HL-60/S4 treated with phorbol 12-myristate 13-acetate at 8.2 ng/mL for 4 days and 3 days (cell line): Measurements from ENCODE around the gene KIZ.

ENCODE experiments used
- in situ Hi-C: fragments of 300-500 bp; cut with MboI; formaldehyde crosslinking; loops from 2 replicates; pipeline ENCODE4 v1.15.0; 2022; ENCODE audit warnings: low sequenced_read_pairs

KIZ gene

DNA sequence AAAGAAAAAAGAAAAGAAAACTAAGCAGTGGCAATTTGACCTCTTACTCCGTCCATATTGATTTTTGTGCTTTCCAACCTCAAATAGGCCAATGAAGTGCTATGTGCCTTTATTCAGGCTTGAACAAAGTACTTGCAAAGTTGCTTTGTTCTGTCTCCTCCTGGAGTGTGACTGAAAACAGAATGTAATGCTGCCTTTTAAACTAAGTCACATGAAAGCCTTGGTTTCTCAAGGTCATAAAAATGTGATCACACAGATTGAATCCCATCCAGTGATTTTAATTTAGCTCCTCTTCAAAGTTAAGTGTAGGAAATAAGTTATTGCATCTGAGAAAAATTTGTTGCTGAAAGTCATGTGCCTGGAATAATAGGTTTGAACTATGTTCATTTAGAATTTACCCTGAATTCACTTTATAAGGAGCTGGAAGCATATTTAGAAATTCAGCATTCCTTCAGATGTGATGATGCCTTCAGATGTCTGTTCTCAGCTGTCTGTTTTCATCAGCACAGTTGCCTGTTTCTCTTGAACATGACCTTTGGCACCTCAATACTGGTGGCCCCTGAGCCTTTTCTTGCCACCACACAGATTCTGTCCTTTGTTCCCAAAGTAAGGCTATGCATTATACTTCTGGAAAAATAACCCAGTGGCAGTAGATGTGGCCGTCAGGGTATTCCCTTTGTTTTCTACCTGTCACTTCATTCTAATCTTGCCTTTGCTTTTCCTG is 48.8 kb downstream of the KIZ start:
- in situ Hi-C loops: no loop called here

- in situ Hi-C loops: no loop called here
These were observed 49.6 kb downstream of the KIZ start for GRCh38 chr20:21175433-21175832.

DNA sequence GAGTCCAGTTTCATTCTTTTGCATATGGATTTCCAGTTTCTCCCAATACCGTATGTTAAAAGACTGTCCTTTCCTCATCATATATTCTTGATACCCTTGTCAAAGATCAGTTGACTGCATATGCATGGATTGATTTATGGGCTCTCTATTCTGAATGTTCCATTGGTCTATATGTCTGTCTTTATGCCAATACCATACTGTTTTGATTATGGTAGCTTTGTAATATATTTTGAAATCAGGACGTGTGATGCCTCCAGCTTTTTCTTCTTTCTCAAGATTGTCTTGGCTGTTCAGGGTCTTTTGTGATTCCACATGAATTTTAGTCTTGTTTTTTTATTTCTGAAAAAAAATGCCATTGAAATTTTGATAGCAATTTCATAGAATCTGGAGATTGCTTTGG is 51.9 kb downstream of the KIZ start:
- in situ Hi-C loops: no loop called here

DNA sequence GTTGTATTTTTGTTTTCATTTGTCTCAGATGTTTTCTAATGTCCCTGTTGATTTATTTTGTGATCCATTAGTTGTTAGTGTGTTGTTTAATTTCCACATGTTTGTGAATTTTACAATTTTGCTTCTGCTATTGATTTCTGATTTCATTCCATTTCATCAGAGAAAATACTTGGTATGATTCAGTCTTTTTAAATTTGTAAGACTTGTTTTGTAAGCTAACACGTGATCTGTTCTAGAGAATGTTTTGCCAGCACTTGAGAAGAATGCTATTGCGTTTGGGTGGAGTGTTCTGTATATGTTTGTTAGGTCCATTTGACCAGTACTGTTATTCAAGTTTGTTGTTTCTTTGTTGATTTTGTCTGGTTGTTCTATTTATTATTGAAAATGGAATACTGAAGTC is 53.9 kb downstream of the KIZ start:
- in situ Hi-C loops: no loop called here

DNA sequence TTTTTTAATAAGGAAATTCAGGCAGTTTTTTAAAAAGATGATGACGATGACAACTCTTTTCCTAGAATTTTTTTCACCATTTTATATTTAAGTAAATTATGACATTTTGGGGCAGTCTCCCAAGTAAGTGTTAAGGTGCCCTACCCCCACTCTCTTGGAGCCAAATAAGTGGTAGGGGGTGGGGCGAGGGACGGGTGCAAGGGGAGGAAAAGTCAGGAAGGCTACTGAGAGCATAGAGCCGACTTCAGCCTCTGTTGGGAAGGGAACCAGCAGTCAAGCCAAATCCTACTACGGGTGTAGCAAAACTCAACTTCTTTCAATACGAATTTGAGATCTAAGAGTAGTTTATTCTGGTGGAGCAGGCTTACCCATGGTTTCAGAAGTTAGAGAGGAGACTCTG is 54.4 kb downstream of the KIZ start:
- in situ Hi-C loops: no loop called here

- in situ Hi-C loops: no loop called here
These were observed 55.1 kb downstream of the KIZ start for GRCh38 chr20:21181028-21181427.

DNA sequence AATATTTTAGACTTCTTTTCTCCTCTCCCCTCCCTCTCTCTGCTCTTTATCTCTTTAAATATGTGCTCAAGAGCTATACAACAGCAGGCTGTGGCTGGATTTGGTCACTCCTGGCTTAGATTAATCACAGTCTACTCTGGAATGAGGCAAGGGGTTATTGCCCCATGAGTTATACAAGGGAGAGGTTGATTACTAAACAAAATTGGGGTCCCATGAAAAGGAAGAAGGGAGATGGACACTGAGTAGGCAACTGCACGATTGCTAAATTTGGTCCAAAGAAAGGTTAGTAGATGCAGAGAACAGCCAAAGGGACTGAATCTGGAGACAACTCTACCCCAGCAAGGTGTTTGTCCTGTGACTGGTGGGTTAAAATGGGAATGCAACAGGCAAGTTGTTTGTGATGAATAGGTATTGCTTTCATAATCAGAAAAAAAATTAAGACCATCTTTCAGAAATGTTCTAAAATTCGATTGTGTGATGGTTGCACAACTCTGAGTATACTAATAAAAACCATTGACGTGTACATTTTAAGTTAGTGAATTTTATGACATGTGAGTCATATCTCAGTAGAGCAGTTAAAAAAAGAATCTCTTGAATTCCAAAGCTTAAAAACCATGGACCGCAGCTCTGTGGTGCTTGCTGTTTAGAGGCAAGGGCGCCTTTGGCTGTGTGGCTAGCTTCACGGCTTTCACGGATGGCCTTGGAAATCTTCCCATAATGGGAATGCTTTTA is 57.1 kb downstream of the KIZ start:
- in situ Hi-C loops: no loop called here

DNA sequence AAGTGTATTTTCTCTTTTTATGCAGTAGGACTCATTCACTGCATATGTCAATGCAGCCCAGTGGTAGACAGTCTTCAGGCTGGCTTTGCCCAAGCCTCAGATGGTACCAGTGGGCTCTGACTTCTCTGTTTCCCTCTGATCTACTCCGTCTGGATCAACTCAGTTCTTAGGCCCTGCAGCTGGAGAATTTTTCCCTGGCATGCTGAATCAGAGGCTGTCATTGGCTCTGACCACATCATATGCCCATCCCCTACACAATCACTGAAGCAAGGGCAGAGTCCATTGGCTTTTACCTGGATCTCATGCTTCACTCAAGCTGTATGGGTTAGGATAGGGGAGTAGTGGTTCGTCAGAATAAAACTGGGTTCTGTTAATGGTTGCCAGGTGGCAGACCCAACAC is 57.8 kb downstream of the KIZ start:
- in situ Hi-C loops: no loop called here

DNA sequence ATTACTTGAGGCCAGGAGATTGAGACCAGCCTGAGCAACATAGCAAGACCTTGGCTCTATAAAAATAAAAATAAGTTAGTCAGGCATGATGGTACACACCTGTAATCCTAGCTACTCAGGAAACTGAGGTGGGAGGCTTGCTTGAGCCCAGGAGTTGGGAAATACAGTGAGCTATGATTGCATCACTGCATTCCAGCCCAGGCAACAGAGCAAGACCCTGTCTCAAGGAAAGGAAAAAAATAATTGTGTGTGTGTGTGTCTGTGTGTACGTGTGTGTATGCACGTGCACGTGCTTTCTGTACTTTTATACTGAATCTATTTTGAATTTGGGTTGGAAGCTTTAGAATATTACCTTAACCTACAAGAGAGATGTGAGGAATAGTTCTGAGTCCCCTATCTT is 58.9 kb downstream of the KIZ start:
- in situ Hi-C loops: no loop called here

DNA sequence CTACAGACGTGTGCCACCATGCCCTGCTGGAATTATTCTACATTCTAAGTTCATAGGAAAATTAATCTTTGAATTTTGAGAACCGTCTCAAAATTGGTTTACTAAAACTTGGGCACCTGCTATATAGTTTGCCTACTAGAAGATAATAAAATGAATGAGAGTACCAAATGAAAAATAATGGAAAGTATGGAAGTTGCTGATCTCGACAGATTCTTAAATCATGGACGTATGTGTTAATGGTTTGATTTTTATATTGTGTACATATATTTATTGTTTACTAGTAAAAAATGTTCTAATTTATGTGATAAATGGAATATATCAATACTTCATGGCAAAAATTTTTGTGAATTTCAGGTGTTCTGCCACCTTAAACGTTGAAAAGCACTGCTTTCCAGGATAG is 60.0 kb downstream of the KIZ start:
- in situ Hi-C loops: no loop called here

- in situ Hi-C loops: no loop called here
These were observed 64.1 kb downstream of the KIZ start for GRCh38 chr20:21189761-21190523.

DNA sequence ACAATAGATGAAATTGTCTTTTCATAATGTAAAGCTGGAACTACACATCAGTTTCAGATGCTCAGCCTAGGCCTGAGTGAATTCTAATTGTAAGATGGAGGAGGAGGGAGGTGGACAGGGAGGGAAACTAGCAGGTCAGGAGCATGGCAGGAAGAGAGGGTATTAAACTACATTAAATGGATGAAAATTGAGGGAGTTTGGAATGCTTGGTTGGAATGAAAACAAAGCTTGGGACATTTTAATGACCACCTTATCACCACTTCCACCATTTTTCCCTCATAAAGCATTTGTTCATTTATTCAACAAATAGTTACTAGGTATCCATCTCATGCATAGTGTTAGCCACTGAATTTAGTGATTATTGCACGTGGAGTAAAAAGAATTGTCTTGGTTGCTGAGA is 65.0 kb downstream of the KIZ start:
- in situ Hi-C loops: no loop called here

GRCh38 chr20:21191839-21192238 is 66.0 kb downstream of the KIZ start:
- in situ Hi-C loops: no loop called here

DNA sequence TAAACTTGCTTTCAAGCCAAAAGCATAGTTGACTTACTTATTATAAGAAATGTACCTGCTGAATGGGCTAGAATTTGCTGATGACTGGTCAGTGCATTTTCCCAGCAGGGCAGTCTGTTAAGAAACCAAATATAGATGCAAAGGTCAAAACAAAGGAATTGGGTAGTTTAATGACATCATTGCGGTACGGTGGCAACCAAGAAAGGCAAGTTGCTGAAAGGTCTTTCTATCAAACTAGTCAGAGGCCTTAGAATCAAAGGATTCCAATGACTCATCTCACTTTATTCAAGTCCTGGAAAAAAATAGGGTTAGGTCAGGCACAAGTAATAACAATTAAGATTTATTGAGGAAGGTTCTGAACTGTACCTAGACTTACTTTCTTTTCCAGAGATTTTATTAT is 76.4 kb downstream of the KIZ start:
- in situ Hi-C loops: no loop called here

DNA sequence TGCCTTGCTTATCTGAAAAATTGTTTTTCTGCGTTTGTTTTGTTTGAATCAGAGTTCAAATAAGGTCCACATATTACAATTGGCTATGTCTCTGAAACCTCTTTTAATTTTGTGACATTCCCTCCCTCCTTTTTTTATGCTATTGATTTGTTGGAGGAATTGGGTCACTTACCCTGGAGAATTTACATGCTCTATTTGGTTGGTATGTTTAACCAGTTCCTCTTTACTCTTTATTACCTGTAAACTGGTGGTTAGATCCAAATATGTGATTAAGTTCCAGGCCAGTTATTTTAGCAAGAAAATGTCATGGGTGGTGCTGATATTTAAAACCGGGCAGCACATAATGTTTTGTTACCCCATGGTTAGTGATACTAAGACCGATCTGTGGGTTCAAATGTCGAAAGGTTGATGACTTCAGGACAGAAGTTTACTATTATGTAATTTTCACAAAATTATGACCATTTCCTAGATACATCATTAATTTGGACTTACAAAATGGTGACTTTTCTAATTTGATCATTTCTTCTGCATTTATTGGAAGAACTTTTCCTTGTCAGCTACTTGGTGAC is 77.3 kb downstream of the KIZ start:
- in situ Hi-C loops: no loop called here

DNA sequence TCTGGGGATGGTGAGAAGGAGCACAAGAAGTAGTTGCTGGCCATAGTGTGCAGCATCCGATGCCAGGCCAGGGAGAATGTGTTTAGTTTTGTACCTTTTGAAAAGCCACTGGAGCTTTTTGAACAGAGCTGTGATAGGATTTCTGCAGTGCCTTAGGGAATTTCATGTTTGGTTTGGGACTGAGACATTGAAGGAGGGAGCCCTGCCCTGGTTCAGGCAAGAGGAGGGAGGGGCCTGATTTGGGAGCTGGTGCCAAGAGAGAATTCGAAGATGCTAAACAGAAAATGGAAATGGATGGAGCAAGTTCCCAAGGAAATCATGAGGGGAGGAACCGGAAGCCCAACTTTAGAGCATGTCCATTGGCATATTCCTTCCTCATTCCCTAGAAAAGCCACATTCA is 80.7 kb downstream of the KIZ start:
- in situ Hi-C loops: no loop called here

DNA sequence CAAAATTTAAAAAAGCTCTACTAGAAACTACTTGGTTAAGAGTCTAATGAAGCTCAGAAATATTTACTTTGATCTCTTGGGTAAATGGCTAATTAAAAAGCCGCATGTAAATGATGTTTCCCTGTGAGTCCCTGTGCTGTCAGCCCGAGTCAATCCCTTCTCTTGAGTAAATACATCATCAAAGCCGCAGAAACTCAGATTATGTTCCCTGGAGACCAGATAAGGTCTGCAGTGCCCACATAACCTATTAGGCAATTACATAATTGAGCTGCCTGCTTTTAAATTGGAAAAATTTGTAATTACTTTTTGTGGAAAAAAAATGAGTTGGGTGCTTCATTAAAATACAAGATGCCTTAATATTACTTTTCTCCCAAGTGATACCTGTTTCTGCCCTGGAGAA is 83.1 kb downstream of the KIZ start:
- in situ Hi-C loops: no loop called here

GRCh38 chr20:21209668-21210067 is 83.8 kb downstream of the KIZ start:
- in situ Hi-C loops: no loop called here

DNA sequence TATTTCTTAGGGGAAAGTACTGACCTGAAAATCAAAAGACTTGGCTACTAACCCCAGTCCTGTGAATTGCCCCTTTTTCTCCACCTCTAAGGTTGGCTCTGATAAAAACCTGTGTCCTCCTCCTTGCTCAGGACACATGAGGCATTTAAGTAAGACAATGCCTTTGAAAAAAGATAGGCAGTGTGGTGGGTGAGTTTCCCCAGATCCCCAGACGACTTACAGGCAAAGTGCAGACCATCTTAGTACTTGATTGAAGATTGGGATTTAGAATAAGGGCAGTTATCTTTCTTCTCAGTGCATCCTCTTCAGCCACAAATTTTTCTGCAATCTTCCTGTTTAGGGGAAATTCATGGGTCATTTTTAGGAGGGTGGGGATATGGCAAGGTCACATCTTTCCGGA is 87.8 kb downstream of the KIZ start:
- in situ Hi-C loops: no loop called here

DNA sequence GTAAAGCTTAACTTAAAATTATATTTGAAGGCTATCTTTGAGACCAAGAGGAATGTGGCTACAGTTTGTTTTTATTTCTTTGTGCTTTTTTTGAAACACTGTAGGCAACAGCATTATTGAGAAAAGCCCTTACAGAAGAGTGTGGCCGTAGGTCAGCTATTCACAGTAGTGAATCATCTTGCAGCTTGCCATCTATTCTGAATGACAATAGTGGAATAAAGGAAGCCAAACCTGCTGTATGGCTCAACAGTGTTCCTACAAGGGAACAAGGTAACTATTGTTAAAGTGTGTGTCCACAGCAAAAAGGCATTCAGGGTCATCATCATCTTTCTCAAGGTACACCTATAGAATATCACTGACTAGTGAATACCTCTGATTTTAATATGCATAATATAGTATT is 88.5 kb downstream of the KIZ start:
- in situ Hi-C loops: no loop called here

GRCh38 chr20:21219686-21220085 is 93.8 kb downstream of the KIZ start:
- in situ Hi-C loops: no loop called here

DNA sequence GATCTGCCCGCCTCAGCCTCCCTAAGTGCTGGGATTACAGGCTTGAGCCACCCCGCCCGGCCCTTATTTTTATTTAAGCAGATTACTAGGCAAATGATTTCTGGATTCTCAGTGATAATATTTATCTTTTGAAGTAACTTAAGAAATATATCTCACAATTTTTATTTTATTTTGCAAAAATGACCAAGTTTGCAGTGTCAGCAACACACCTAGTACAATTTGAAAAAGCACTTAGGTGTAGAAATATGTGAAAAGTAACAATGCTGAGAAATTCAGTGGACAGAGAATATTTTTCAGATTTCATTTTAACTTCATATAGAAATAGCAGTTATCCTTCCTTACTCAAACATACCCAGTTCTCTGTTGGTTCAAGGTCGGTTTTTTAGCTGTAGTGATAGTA is 98.3 kb downstream of the KIZ start:
- in situ Hi-C loops: no loop called here
